AG04450 (cell line): Measurements from ENCODE around the gene PDCD5. TPM values are rescaled to one million over a fixed set of nuclear protein-coding genes. Genes with fewer than 3 reads are reported as not detected.
"Not testable (repeated sequence)": the region's sequence is repeated elsewhere in the genome, so short reads cannot be mapped to it uniquely, and the experiment has no call there.

Source experiments
- CTCF ChIA-PET: fragments of 300-600, 350-600 bp; formaldehyde crosslinking; extraction: SDS; loops from one replicate; lab custom pipeline; 2022; ENCODE audit warnings: antibody characterized with exemption, inconsistent platforms; lab: Charles Lee
- POLR2A ChIA-PET: fragments of 350-600 bp; formaldehyde crosslinking; extraction: SDS; loops from one replicate; lab custom pipeline; 2021; ENCODE audit warnings: antibody characterized with exemption, inconsistent platforms; lab: Yijun Ruan, JAX
- DNase-seq: peaks from one replicate; pipeline ENCODE4 v3.0.0-alpha.2; 2011; ENCODE audit warnings: low read depth, low spot score
- H3K27ac ChIP-seq: one replicate; pipeline ENCODE4 v1.5.1; 2012; ENCODE audit warnings: low read depth, low read length, control low read depth
- H3K27me3 ChIP-seq: one replicate; pipeline ENCODE4 v1.6.0; 2012; ENCODE audit warnings: low read length; ENCODE audit not compliant: control insufficient read depth, insufficient read depth
- H3K4me3 ChIP-seq: 2 replicates; pipeline ENCODE4 v1.5.1; 2011; ENCODE audit warnings: mild to moderate bottlenecking, low read depth, low read length, control low read depth
- H3K9me3 ChIP-seq: 2 replicates; pipeline ENCODE4 v1.5.1; 2012; ENCODE audit warnings: low read length; ENCODE audit not compliant: control insufficient read depth, insufficient read depth
- CTCF ChIP-seq: IDR thresholded peaks from 2 replicates; pipeline ENCODE4 v1.5.1; 2011; ENCODE audit warnings: low read depth, low read length, control low read depth, inconsistent platforms
- polyA plus RNA-seq: library from polyadenylated mRNA; depleted of rRNA; stranded (reverse); fragments of >200 nt; gene quantifications from 2 replicates; pipeline ENCODE4 v1.2.3, GENCODE V29; 2011

Gene PDCD5
- polyA plus RNA-seq, 1 experiment: 124 TPM

GRCh38 chr19:32576790-32577189, 4.2 kb upstream of the PDCD5 start:
- Histone ChIP-seq H3K9me3 (no peaks in the 10 kb centered on the region; the same call in 1 of the 2 replicates), H3K27ac (no peak overlapping the region), H3K4me3 (no peak overlapping the region), H3K27me3 (no peaks in the 10 kb centered on the region)
- no peak for DNase-seq
- TF ChIP-seq CTCF: no peak
- CTCF ChIA-PET: interaction anchor here (0.6 kb wide), 1 partner anchor 1239 kb away, joined by 4 read pairs; no protein-coding TSS in a partner anchor
- POLR2A ChIA-PET: no interaction called here

- H3K27ac ChIP-seq: no peak overlapping the region
- CTCF ChIA-PET: interaction anchor here (0.6 to 1.7 kb wide), 3 partner anchors 10 to 678 kb away, joined by 3 to 5 read pairs (median 3); no protein-coding TSS in a partner anchor
- H3K9me3 ChIP-seq: no peaks in the 10 kb centered on the region; the same call in 1 of the 2 replicates
- no peak for DNase-seq
- TF ChIP-seq CTCF: no peak
- peak overlapping the region; percentile 68 for H3K4me3 ChIP-seq
- POLR2A ChIA-PET: interaction anchor here (0.6 to 1.6 kb wide), 6 partner anchors 14 to 1901 kb away, joined by 3 to 5 read pairs (median 3); partner anchors contain the start of genes ANKRD27, RGS9BP, WTIP and ZNF507
- H3K27me3 ChIP-seq: no peaks in the 10 kb centered on the region
Observed at GRCh38 chr19:32580353-32580900, 563 bp upstream of the PDCD5 start.

GRCh38 chr19:32581705-32582179, 752 bp downstream of the PDCD5 start:
- DNase-seq: peak; percentile 21
- ChIA-PET POLR2A (interaction anchor here (1.0 to 1.2 kb wide), 2 partner anchors 93 to 208 kb away, joined by 4 to 5 read pairs; partner anchors contain the start of genes ANKRD27 and RGS9BP), CTCF (interaction anchor here (0.5 to 1.7 kb wide), 2 partner anchors 18 kb away, joined by 4 to 5 read pairs; no protein-coding TSS in a partner anchor)

GRCh38 chr19:32587747-32588504, 6.9 kb downstream of the PDCD5 start:
- H3K9me3 ChIP-seq, H3K4me3 ChIP-seq, POLR2A ChIA-PET, DNase-seq, CTCF ChIA-PET, H3K27me3 ChIP-seq, H3K27ac ChIP-seq: not testable (repeated sequence)

More at GRCh38 chr19:32581705-32582179, 752 bp downstream of the PDCD5 start:
- Histone ChIP-seq H3K9me3 (no peaks in the 10 kb centered on the region; the same call in 1 of the 2 replicates), H3K27ac (peak overlapping the region; percentile 78), H3K4me3 (peak overlapping the region; percentile 90), H3K27me3 (no peaks in the 10 kb centered on the region)
- TF ChIP-seq CTCF: no peak

- ChIA-PET POLR2A (interaction anchor here (0.8 kb wide), 1 partner anchor 13 kb away, joined by 3 read pairs; the partner anchor contains the start of gene PDCD5), CTCF (interaction anchor here (1.3 kb wide), 1 partner anchor 10 kb away, joined by 3 read pairs; no protein-coding TSS in a partner anchor)
- TF ChIP-seq CTCF: no peak
- peaks cover 2% of the 10 kb centered on the region; the same call in 1 of the 2 replicates for H3K9me3 ChIP-seq
- H3K27ac ChIP-seq: no peak overlapping the region
- DNase-seq: no peak
- H3K27me3 ChIP-seq: no peaks in the 10 kb centered on the region
- no peak overlapping the region for H3K4me3 ChIP-seq
Observed at GRCh38 chr19:32594021-32594420, 13.0 kb downstream of the PDCD5 start.
